NCI-H748 treated with DMSO at 0.1 percent for 48 hours (cell line): ENCODE data around the gene MET.
A peak's percentile ranks its signal among the peaks of the same experiment; 100 is the strongest.

Source experiments
- DNase-seq: peaks from one replicate; lab custom pipeline; 2025; lab: John Stamatoyannopoulos, UW

Gene MET

DNA sequence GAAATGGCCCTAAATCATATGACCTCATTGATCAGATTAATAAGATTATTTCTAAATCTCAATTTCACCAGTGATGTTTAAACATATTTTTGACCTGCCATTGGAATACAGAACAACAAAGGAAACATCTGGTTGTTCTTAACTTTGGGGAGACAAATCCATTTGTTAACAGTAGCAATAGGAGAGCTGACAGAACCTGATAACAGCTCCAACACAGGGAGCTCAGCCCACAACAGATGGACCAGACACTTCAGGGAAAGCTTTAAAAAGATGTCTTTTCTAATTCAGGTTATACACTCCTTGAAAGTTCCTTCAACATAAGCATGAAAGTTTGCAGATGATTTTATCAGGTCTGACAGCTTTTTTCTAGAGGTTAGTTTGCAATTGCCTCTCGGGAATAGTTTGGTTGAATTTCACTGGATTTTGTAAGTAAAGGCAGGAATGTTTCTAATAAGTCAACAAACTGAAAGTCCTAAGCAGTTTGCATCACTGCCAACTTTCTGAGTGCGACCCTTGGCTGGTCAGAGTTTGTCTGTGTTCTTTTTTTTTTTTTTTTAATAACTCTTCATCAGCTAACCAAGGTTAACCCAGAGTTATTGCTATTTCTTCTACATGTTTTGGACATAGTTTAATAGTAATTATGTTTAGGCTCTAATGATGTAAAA is 6.5 kb upstream of the MET start:
- no peak for DNase-seq

DNA sequence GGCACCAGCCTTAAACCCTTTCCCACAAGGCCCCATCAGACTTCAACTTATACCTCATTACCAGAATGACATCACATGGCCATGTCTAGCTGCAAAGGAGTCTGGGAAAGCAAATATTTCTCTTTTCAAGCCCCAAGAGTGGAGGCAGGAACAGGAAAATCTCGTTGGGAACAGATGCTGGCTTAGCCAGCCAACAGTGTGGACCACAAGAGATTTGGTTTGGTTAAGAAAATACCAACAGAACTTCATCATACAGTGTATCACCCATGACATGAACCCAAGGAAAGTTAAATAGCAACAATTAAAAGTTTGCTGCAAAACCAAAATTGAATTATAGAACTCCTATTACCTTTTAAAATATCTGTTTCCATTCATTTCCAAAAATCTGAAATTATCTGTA is 2.2 kb upstream of the MET start:
- DNase-seq: no peak

- DNase-seq: no peak
These were observed 1.5 kb upstream of the MET start for GRCh38 chr7:116670409-116671015.

DNA sequence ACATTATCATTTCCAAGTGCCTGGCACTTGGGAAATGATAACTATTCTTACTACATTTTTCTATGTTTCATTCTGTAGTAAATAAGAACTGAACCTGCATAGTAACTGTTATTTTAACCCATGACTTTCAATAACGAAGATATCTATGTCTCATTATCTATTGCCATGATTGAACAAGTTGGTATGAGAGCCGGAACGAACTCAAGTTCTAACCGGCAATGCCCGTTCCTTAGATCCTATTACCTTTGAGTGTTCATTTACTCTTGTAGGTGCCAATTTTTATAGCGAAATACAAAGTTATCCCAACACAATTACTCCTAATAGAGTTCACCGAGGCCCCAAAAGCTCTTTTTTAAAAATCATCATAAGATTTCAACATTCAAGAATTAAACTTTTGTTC is 885 bp upstream of the MET start:
- no peak for DNase-seq

GRCh38 chr7:116672596-116673456 is 830 bp downstream of the MET start:
- peak; percentile 18 for DNase-seq

DNA sequence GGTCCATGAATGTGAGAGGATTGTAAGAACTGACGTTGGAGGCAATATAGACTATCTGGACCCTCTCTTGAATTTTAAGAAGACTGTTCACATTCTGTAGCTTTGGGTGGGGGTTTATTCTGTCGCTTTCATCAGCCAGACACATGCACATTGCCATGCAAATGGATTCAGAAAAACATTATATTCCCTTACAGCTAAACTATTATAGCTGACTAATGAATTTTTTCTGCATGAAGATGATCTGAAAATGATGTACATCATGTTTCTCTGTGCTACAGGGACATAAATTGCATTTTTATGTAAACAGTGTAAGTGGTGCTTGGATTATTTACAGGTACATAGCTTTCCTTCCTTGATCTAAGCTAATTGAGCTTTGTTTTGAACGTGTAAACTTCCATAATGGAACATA is 1.5 kb downstream of the MET start:
- DNase-seq: peak; percentile 26

- DNase-seq: no peak
These were observed 2.6 kb downstream of the MET start for GRCh38 chr7:116674508-116675173.

GRCh38 chr7:116675812-116676355 is 3.9 kb downstream of the MET start:
- no peak for DNase-seq

DNA sequence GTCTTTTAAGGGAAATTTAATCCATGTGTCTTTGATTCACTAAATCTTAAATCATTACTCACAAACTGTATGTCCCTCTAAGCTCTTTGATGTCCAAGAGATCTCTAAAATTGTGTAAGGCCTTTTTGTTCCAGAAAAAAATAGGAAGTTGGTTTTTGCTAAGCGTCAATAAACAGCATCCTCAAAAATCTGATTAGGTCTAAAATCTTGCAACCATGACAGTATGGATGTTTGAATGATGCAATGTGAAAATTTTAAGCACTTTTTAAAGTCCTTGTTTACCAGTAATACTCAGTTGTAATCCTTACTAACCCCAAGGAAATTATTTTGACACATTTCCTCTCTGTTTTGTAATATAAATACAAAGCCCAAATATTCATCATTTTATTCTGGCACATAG is 6.8 kb downstream of the MET start:
- no peak for DNase-seq

DNA sequence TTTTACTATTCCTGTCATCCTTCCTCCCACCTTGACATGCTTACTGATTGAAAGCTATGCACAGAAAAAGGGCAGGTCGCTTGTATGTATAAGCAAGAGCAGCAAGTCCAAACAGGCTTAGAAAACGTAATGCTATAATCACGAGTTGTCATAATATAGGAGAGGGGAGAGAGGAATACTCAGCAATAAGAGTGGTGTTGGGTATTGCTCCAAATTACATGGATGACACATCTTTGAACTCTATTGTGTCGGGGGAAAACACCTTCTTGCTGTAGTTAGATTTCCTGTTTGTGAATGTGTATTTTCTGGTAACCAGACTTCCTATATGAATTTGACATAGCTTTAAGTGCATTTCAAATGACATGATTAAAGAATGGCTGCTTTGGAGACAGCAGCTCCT is 7.5 kb downstream of the MET start:
- no peak for DNase-seq

DNA sequence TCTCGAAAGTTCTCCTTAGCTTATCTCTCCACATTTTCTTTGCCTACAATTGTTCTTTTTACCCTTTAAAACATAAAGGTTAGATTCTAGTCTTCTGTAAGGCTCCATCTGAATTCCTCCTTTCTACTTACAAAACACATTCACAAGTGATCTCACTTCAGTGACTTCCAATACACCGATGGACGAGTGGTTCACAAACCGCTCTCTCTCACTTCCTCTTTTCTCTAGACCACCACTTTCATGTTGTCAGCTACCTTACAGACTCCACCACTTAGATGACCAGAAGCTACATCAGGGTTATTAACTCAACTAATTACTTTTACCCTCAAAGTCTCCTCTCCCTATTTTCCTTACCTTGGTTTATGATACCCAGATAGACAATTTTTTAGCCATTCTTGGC is 11.8 kb downstream of the MET start:
- DNase-seq: no peak

GRCh38 chr7:116686033-116686432 is 14.0 kb downstream of the MET start:
- DNase-seq: no peak

- no peak for DNase-seq
These were observed 14.9 kb downstream of the MET start for GRCh38 chr7:116686812-116687419.

GRCh38 chr7:116687801-116688201 is 15.8 kb downstream of the MET start:
- DNase-seq: no peak

DNA sequence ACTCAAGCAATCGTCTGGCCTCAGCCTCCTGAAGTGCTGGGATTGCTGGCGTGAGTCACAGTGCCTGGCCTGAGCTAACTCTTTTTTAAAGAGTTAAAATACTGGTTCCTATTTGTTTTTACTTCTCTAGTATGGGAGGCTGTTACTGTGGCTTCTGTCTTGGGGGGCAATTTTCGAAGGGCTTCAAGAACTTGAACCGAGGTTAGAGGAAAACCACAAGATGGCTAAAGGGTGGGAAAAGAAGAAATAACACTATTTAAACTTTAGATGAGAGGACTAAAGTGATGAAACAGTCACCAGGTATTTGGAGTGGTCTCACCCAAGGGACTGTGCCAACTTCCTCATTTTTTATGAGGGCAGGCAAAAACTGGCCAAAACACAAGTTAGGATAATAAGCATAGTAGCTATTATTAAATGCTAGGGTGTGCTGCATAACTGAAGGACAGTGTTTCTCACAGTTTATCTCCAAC is 17.8 kb downstream of the MET start:
- no peak for DNase-seq

DNA sequence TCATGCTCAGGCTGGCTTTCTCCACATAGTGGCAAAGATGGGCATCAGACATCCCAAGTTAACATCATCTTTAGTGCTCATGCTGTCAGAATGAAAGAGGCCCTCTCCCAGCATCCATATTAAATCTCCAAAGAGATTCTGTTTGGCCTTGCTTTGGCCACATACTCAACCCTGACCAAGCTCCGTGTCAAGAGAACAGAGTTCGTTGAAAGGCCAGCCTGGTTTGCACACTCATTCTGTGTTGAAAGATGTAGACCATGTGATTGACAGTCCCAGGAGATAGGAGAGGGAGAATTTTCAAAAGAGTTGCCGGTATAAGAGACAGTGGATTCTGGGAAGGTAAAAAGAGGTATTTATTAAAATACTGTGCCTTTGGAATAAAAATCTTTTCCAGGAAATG is 19.7 kb downstream of the MET start:
- DNase-seq: no peak

GRCh38 chr7:116692401-116693308 is 20.7 kb downstream of the MET start:
- no peak for DNase-seq

DNA sequence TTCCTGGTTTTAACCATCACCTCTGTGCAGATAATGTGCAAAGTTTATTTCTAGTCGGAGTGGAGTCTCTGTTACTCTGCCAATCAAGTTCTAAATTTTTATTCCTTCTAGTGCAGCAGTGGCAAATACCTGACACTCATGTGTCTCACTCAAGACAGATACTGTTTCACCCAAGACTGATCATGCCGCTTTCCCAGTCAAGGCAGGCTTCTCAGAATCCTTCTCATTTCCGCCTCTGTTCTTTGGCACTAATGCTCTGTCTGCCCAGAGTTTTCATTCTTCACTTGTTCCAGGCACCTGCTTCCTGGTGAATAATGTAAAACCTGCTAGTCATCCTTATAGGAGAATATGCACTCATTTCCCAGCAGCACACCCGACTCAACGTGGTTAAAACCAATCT is 24.7 kb downstream of the MET start:
- no peak for DNase-seq

GRCh38 chr7:116697152-116697551 is 25.2 kb downstream of the MET start:
- no peak for DNase-seq

GRCh38 chr7:116697761-116698160 is 25.8 kb downstream of the MET start:
- DNase-seq: no peak

GRCh38 chr7:116698396-116698795 is 26.4 kb downstream of the MET start:
- no peak for DNase-seq
